GM19099 (cell line): Measurements from ENCODE around the gene ANKRD6.

Source experiments
- POLR2A ChIP-seq: IDR thresholded peaks from 3 replicates; pipeline ENCODE4 v1.6.1; 2011; ENCODE audit warnings: low read depth; ENCODE audit not compliant: insufficient read length; ENCODE audit errors: extremely low read depth

Gene ANKRD6

GRCh38 chr6:89432875-89433251 lies at the start of gene ANKRD6:
ANKRD6 (plus strand) TSS chr6:89433152; CDS start chr6:89566977, 133,825 bp downstream.
- TF ChIP-seq POLR2A = no peak

- TF ChIP-seq POLR2A = no peak
These were observed 47.7 kb upstream of the ANKRD6 start for GRCh38 chr6:89385156-89385667.

- TF ChIP-seq POLR2A = no peak
These were observed 47.1 kb upstream of the ANKRD6 start for GRCh38 chr6:89385846-89386245.

- no peak for TF ChIP-seq POLR2A
These were observed 45.9 kb upstream of the ANKRD6 start for GRCh38 chr6:89386917-89387491.

GRCh38 chr6:89387516-89388201 lies 45.3 kb upstream of the ANKRD6 start:
- TF ChIP-seq POLR2A = no peak

- no peak for TF ChIP-seq POLR2A
These were observed 44.1 kb upstream of the ANKRD6 start for GRCh38 chr6:89388846-89389245.

GRCh38 chr6:89392823-89393222 lies 40.1 kb upstream of the ANKRD6 start:
- no peak for TF ChIP-seq POLR2A

- no peak for TF ChIP-seq POLR2A
These were observed 39.3 kb upstream of the ANKRD6 start for GRCh38 chr6:89393659-89394058.

GRCh38 chr6:89398762-89399525 lies 34.0 kb upstream of the ANKRD6 start:
- TF ChIP-seq POLR2A = no peak

- TF ChIP-seq POLR2A = no peak
These were observed 32.9 kb upstream of the ANKRD6 start for GRCh38 chr6:89400050-89400449.

GRCh38 chr6:89400912-89401399 lies 32.0 kb upstream of the ANKRD6 start:
- no peak for TF ChIP-seq POLR2A

- TF ChIP-seq POLR2A = no peak
These were observed 30.2 kb upstream of the ANKRD6 start for GRCh38 chr6:89402776-89403175.

GRCh38 chr6:89404512-89404911 lies 28.4 kb upstream of the ANKRD6 start:
- TF ChIP-seq POLR2A = no peak

GRCh38 chr6:89406141-89406540 lies 26.8 kb upstream of the ANKRD6 start:
- TF ChIP-seq POLR2A = no peak

- TF ChIP-seq POLR2A = no peak
These were observed 23.4 kb upstream of the ANKRD6 start for GRCh38 chr6:89409461-89410035.
